GM12873 (cell line): ENCODE data around the gene AXL.

Source experiments
- CTCF ChIP-seq: IDR thresholded peaks from 2 replicates; pipeline ENCODE4 v1.5.1; 2012; ENCODE audit warnings: low read depth, mild to moderate bottlenecking, moderate library complexity, low read length, control low read depth; ENCODE audit not compliant: insufficient read depth; ENCODE audit errors: missing control alignments

The AXL gene

GRCh38 chr19:41189425-41190065, 29.5 kb upstream of the AXL start:
- no peak for TF ChIP-seq CTCF

- no peak for TF ChIP-seq CTCF
Measured at GRCh38 chr19:41192574-41193429, 26.2 kb upstream of the AXL start, which contains the start of gene CYP2S1. CYP2S1 (plus strand) TSS chr19:41193219; CDS start chr19:41193265, 46 bp downstream.

- no peak for TF ChIP-seq CTCF
Measured at GRCh38 chr19:41193430-41194156, 25.4 kb upstream of the AXL start.

GRCh38 chr19:41194157-41194552, 24.9 kb upstream of the AXL start:
- TF ChIP-seq CTCF = no peak

- no peak for TF ChIP-seq CTCF
Measured at GRCh38 chr19:41195675-41196497, 23.1 kb upstream of the AXL start.

- no peak for TF ChIP-seq CTCF
Measured at GRCh38 chr19:41198559-41198958, 20.5 kb upstream of the AXL start.
